SKM-1 treated with dmso at 0.1 percent for 144 hours (cell line): Measurements from ENCODE around the gene TMEM132D.
"Not testable (repeated sequence)": the region's sequence is repeated elsewhere in the genome, so short reads cannot be mapped to it uniquely, and the experiment has no call there.

Experiments used
- DNase-seq: peaks from one replicate; lab custom pipeline; 2025; ENCODE audit not compliant: unreplicated experiment; lab: John Stamatoyannopoulos, UW

The TMEM132D gene

DNA sequence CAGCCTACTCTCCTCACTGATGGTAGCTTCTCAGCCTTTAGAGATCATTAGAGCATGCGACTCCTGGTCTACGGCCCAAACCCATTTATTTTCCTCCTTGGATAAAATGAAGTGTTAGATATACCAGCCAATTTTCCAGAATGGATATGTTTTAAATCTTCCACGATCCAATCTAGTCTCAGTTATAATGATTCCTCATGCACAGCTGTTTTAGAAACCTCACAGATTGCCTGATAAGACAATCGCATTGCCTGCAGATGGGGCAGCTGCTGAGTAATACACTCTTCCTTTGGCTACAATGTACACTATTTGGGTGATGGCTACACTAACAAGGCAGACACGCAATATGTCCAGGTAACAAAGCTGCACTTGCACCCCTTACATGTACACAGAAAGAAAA, 823.4 kb downstream of the TMEM132D start:
- DNase-seq, result no peak

DNA sequence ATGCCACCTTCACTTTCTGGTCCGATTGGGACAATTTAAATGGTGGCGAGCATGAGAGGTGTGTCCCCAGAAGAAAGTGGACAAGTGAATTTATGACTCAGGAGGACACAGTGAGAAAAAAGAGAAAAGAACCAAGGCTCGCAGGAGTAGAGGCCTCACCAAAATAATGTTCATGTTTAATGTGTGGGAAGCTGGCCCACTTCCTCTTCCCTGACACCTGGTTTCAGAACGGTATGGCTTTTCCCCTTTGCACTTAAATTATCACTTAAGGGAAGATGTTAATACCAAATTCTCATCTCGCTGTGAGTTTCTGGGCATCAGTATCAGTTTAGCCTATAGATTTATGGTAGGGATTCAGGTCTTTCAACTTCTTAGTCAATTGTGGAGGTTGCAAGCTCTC, 824.1 kb downstream of the TMEM132D start:
- DNase-seq, result no peak

DNA sequence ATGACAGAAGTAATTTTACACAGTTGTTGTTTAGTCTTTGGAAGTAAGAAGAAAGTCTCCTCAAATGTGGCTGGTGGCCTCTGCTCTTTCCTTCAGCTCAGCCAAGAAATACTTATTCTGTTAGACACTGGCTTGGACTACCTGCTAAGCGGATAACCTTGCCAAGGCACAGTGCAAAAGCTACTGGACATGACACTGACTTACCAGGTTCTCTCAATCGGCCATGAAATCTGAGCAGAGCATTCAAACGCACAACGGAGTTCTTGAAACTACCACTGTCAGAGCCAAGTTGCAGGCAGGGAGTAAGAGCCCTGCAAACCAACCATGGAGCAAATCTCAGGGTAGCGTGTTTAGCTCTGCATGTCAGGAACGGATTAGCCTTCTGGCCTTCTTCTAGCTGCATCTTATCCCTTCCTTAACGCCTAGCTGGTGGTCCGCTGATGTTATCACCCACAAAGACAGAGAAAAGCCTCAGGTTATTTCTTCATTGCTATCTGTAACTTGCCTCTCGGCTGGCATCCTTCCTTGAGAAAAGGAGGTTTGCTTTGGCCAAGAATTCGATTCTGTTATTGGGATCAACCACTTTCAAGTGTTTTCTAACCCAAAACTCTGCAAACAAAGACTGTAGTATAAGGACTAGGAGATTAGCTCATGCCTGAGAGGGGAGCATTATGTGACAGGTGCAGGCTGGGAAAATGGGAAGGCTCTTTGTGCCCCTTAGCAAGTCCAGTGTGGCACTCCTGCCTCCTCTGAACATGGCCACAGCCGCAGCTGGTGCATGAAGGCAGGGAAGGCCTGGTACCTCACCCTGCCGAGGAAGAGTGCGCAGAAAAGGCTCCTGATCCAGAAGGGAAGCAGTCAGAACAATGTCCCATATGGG, 827.1 kb downstream of the TMEM132D start:
- DNase-seq, result no peak

- no peak for DNase-seq
Measured at GRCh38 chr12:129075460-129076208, 828.2 kb downstream of the TMEM132D start.

GRCh38 chr12:129074379-129074778, 829.4 kb downstream of the TMEM132D start:
- DNase-seq, result no peak

GRCh38 chr12:129073157-129073915, 830.5 kb downstream of the TMEM132D start:
- DNase-seq, result no peak

DNA sequence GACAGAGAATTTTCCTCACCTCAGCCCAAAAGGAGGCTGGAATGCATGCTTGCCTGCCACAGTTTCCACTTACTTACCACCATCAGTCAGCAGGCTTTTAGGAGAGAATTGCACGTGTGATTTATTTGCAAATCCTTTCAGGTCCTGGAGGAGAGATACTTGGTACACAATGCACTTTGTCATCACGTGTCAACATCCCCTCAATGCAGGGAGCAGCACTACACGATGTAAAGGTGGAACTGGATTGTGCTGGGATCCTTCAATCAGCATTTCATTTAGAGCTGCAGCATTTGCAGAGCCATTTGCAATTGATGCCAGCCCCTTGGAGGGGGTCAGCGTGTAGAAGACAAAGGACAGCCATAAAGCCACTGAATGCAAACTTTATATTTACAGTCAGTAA, 832.5 kb downstream of the TMEM132D start:
- no peak for DNase-seq

DNA sequence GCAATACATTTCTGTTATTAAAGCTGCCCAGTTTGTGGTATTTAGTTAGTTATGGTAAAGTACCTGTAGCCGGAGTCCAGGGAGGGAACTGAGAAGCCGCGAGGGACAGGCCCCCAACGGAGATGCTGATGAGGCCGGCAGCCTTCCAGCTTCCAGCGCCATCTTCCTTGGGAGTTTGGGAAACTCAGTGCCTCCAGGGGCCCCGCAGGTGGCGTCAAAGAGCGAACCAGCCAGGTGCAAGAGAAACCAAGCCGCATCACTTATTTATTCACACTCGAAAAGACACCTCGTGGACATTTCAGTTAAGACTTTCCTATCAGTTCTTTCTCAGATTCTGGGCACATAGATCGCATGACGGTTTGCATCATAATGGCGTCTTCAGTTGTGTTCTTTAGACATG, 833.9 kb downstream of the TMEM132D start:
- no peak for DNase-seq

DNA sequence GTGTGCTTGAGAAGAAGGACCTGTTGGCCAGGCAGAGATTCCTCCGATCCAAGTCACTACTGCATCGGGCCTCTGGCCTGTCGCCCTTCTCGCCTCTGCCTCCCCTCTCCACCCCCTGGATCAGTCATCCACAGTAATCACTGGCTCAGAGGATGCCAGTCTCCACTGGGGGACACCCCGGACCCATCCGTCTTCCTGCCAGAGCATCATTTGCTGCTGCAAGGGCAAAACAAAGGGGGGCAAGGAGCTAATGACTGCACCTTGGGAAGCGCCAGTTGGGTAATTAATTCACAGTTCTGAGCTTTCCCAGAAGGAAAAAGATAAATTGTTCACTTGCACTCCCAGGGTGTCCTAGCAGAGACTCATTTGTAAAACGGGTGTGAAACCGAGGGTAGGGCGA, 835.1 kb downstream of the TMEM132D start:
- DNase-seq, result no peak

GRCh38 chr12:129067491-129067890, 836.3 kb downstream of the TMEM132D start:
- no peak for DNase-seq

GRCh38 chr12:129064209-129064855, 839.5 kb downstream of the TMEM132D start:
- no peak for DNase-seq

- no peak for DNase-seq
Measured at GRCh38 chr12:129063600-129063999, 840.2 kb downstream of the TMEM132D start.

DNA sequence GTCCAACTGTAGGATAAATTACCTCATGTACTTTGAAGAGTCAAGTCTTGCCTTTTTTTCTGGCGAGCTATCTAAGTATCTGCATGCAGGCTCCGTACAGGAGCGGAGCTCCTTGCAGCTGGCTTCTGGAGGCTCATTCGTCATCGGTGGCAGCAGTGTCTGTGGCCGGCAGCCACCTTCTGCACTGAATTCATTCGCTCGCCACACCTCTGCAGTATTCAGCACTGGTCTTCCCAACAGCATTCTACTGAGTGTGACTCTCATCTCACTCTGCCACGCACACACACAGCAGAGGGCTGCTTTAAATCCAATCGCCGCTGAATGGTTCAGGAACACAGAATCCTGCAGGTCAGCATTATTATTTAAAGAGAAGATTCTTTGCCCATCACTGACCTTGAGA, 850.6 kb downstream of the TMEM132D start:
- DNase-seq, result no peak

GRCh38 chr12:129052373-129052772, 851.5 kb downstream of the TMEM132D start:
- DNase-seq, result no peak

DNA sequence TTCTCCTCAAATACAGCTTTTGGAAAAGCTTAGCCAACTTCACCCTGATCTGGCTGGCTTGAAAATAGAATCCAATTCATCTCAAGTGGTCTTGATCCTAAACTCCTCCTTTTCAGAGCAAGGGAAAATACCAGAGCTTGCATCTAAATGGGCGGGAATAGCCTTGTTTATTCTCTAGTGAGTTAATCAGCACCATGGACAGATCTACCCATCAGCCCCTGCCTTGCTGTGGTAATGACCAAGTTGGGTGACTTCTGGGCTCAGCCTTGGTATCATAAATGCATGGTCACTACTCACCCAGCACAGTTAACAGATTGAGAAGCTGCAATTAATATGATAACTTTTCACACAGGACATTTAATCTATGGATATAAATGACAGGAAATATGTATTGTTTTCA, 853.9 kb downstream of the TMEM132D start:
- DNase-seq, result no peak

DNA sequence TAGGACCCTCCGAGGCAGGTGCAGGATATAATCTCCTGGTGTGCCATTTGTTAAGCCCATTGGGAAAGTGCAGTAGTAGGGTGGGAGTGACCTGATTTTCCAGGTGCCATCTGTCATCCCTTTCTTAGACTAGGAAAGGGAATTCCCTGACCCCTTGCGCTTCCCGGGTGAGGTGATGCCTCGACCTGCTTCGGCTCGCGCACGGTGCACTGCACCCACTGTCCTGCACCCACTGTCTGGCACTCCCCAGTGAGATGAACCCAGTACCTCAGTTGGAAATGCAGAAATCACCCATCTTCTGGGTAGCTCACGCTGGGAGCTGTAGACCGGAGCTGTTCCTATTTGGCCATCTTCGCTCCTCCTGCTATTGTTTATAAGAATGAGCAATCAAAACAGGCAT, 860.5 kb downstream of the TMEM132D start:
- DNase-seq, result not testable (repeated sequence)

GRCh38 chr12:129036135-129036534, 867.7 kb downstream of the TMEM132D start:
- no peak for DNase-seq

GRCh38 chr12:129034558-129035289, 869.1 kb downstream of the TMEM132D start:
- DNase-seq, result no peak

- no peak for DNase-seq
Measured at GRCh38 chr12:129028844-129029243, 875.0 kb downstream of the TMEM132D start.

DNA sequence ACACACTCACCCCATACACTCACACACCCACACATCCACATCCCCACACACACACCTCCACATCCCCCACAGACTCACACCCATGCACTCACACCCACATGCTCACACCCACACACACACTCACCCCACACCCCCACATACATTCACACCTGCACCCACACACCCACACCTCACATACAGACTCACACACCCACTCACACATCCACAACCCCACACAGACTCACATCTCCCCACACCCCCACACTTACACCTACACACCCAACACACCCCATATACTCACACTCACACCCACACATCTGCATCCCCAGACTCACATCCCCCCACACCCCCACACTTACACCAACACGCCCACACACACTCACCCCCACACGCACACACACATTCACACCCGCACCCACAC, 878.8 kb downstream of the TMEM132D start:
- DNase-seq, result no peak
